MCF 10A (cell line): ENCODE measurements around the gene MOV10L1. TPM values are rescaled to one million over a fixed set of nuclear protein-coding genes. Genes with fewer than 3 reads are reported as not detected.

Experiments
- BruUV-seq: library from RNA; stranded (reverse); fragments of 400-500 nt; replicated peaks from 2 replicates; lab custom pipeline; 2021; lab: Mats Ljungman, UMichigan
- CTCF ChIA-PET: fragments of 300-600 bp; sonication (Branson Sonifier 250); formaldehyde crosslinking; extraction: SDS; loops from one replicate; lab custom pipeline; 2021; ENCODE audit warnings: antibody characterized with exemption, inconsistent platforms; lab: Yijun Ruan, JAX
- POLR2A ChIA-PET: fragments of 300-600, 350-650 bp; sonication (Branson Sonifier 250); formaldehyde crosslinking; extraction: SDS; loops from one replicate; lab custom pipeline; 2020; ENCODE audit warnings: antibody characterized with exemption, inconsistent platforms; lab: Yijun Ruan, JAX
- DNase-seq: peaks from one replicate; pipeline ENCODE4 v3.0.0-alpha.2; 2018; ENCODE audit not compliant: unreplicated experiment
- H3K27ac Mint-ChIP-seq: one replicate; pipeline ENCODE4 v1.8.0; 2022; ENCODE audit warnings: mild to moderate bottlenecking, low read depth, mixed read lengths; ENCODE audit not compliant: unreplicated experiment
- H3K27me3 Mint-ChIP-seq: one replicate; pipeline ENCODE4 v1.8.0; 2022; ENCODE audit warnings: mixed read lengths; ENCODE audit not compliant: insufficient read depth, unreplicated experiment
- H3K36me3 Mint-ChIP-seq: one replicate; pipeline ENCODE4 v1.8.0; 2022; ENCODE audit warnings: mild to moderate bottlenecking, moderate library complexity, mixed read lengths; ENCODE audit not compliant: insufficient read depth, unreplicated experiment
- H3K4me1 Mint-ChIP-seq: one replicate; pipeline ENCODE4 v1.8.0; 2022; ENCODE audit warnings: mixed read lengths; ENCODE audit not compliant: insufficient read depth, unreplicated experiment
- H3K4me3 Mint-ChIP-seq: one replicate; pipeline ENCODE4 v1.8.0; 2022; ENCODE audit warnings: mild to moderate bottlenecking, moderate library complexity, mixed read lengths; ENCODE audit not compliant: unreplicated experiment
- H3K9me3 Mint-ChIP-seq: one replicate; pipeline ENCODE4 v1.8.0; 2022; ENCODE audit warnings: mixed read lengths; ENCODE audit not compliant: unreplicated experiment
- intact Hi-C: fragments of 100-400 bp; cut with micrococcal nuclease; formaldehyde crosslinking; loops from 2 replicates; pipeline ENCODE4 v1.14.1; 2022
- total RNA-seq: library from RNA; stranded (reverse); gene quantifications from 2 replicates; pipeline ENCODE4 v1.2.3, GENCODE V29; 2022
- TF ChIP-seq, protein P1 (sequence below): fragments of 200-600 bp; IDR thresholded peaks from one replicate; pipeline ENCODE4 v1.8.0; 2022; ENCODE audit warnings: antibody characterized with exemption, mild to moderate bottlenecking; ENCODE audit not compliant: unreplicated experiment

MOV10L1 gene
- total RNA-seq, 1 experiment from 2014 or later: not detected

GRCh38 chr22:50186181-50186714 lies 96.4 kb downstream of the MOV10L1 start:
- H3K36me3 Mint-ChIP-seq: peaks cover 9% of the 10 kb centered on the region
- CTCF ChIA-PET: interaction anchor here (0.9 to 1.5 kb wide), 3 partner anchors 25 to 157 kb away, joined by 3 to 10 read pairs (median 5); no protein-coding TSS in a partner anchor
- DNase-seq: no peak
- H3K27me3 Mint-ChIP-seq: no peaks in the 10 kb centered on the region
- POLR2A ChIA-PET: interaction anchor here (0.8 to 2.2 kb wide), 5 partner anchors 11 to 102 kb away, joined by 3 to 7 read pairs (median 4); no protein-coding TSS in a partner anchor
- BruUV-seq: no TSS peak
- peak overlapping the region; percentile 44 for H3K27ac Mint-ChIP-seq
- H3K9me3 Mint-ChIP-seq: no peaks in the 10 kb centered on the region
- intact Hi-C loops: no loop called here
- TF ChIP-seq, protein P1, sequence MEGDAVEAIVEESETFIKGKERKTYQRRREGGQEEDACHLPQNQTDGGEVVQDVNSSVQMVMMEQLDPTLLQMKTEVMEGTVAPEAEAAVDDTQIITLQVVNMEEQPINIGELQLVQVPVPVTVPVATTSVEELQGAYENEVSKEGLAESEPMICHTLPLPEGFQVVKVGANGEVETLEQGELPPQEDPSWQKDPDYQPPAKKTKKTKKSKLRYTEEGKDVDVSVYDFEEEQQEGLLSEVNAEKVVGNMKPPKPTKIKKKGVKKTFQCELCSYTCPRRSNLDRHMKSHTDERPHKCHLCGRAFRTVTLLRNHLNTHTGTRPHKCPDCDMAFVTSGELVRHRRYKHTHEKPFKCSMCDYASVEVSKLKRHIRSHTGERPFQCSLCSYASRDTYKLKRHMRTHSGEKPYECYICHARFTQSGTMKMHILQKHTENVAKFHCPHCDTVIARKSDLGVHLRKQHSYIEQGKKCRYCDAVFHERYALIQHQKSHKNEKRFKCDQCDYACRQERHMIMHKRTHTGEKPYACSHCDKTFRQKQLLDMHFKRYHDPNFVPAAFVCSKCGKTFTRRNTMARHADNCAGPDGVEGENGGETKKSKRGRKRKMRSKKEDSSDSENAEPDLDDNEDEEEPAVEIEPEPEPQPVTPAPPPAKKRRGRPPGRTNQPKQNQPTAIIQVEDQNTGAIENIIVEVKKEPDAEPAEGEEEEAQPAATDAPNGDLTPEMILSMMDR: no peak
- H3K4me1 Mint-ChIP-seq: peaks cover 2% of the 10 kb centered on the region
- peak overlapping the region; percentile 85 for H3K4me3 Mint-ChIP-seq

GRCh38 chr22:50186761-50187523 lies 97.1 kb downstream of the MOV10L1 start:
- CTCF ChIA-PET: interaction anchor here (0.9 to 1.5 kb wide), 3 partner anchors 24 to 158 kb away, joined by 3 to 10 read pairs (median 5); no protein-coding TSS in a partner anchor
- POLR2A ChIA-PET: interaction anchor here (0.8 to 2.2 kb wide), 6 partner anchors 12 to 102 kb away, joined by 3 to 7 read pairs (median 4); no protein-coding TSS in a partner anchor

DNA sequence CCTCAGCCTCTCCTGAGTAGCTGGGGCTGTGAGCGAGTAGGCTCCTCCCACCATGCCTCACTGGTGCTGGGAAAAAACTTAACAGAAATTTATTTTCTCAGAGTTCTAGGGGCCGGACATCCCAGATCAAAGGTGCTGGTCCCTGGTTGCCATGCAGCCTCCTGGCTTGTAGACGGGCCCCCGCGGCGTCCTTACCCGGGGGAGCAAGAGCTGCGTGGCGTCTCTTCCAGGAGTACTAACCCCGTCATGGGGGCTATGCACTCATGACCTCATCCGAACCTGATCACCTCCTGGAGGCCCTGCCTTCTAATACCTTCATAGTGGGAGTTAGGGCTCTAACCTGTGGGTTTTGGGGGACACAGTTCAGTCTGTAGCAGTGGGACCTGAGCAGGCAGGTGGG lies 98.5 kb downstream of the MOV10L1 start:
- Mint-ChIP-seq H3K27me3 (no peaks in the 10 kb centered on the region), H3K9me3 (no peaks in the 10 kb centered on the region), H3K4me1 (peaks cover 5% of the 10 kb centered on the region), H3K27ac (no peak overlapping the region), H3K36me3 (peaks cover 19% of the 10 kb centered on the region), H3K4me3 (no peak overlapping the region)
- no peak for DNase-seq
- CTCF ChIA-PET: interaction anchor here (0.7 to 1.3 kb wide), 2 partner anchors 34 to 40 kb away, joined by 4 read pairs; no protein-coding TSS in a partner anchor
- POLR2A ChIA-PET: interaction anchor here (1.3 to 2.2 kb wide), 2 partner anchors 30 to 39 kb away, joined by 3 to 7 read pairs; no protein-coding TSS in a partner anchor
- intact Hi-C loops: no loop called here
- TF ChIP-seq, protein P1: no peak
- BruUV-seq: no TSS peak

More at GRCh38 chr22:50186761-50187523, 97.1 kb downstream of the MOV10L1 start:
- H3K27ac Mint-ChIP-seq: peak overlapping the region; percentile 44
- H3K27me3 Mint-ChIP-seq: no peaks in the 10 kb centered on the region
- H3K9me3 Mint-ChIP-seq: no peaks in the 10 kb centered on the region
- H3K4me1 Mint-ChIP-seq: peaks cover 5% of the 10 kb centered on the region
- intact Hi-C loops: no loop called here
- DNase-seq: no peak
- TF ChIP-seq, protein P1: no peak
- H3K4me3 Mint-ChIP-seq: peak overlapping the region; percentile 85
- BruUV-seq: no TSS peak
- peaks cover 9% of the 10 kb centered on the region for H3K36me3 Mint-ChIP-seq
